HepG2 (cell line): Measurements from ENCODE around the gene TRA2B. TPM values are rescaled to one million over a fixed set of nuclear protein-coding genes. Genes with fewer than 3 reads are reported as not detected.
A peak's percentile ranks its signal among the peaks of the same experiment; 100 is the strongest.

Experiments
- ATAC-seq: fragments of 200-7000 bp; cut with Tn5 transposase; 3 replicates; pipeline ENCODE4 v1.9.1; 2020; ENCODE audit warnings: mild to moderate bottlenecking, moderate library complexity
- BruUV-seq: library from RNA; stranded (reverse); fragments of 400-500 nt; replicated peaks from 2 replicates; lab custom pipeline; 2021; lab: Mats Ljungman, UMichigan
- CTCF ChIA-PET: fragments of 300-600 bp; formaldehyde crosslinking; extraction: SDS; loops from one replicate; lab custom pipeline; 2021; ENCODE audit warnings: low total read pairs, inconsistent platforms, low intra/inter-chr PET ratio; lab: Yijun Ruan, JAX
- POLR2A ChIA-PET: fragments of 350-600 bp; sonication (Branson Sonifier 250); formaldehyde crosslinking; loops from one replicate; lab custom pipeline; 2020; ENCODE audit warnings: antibody characterized with exemption, inconsistent platforms; lab: Yijun Ruan, JAX
- DNase-seq: peaks from one replicate; pipeline ENCODE4 v3.0.0-alpha.2; 2015; ENCODE audit warnings: low spot score
- FAIRE-seq: peaks from 3 replicates; lab custom pipeline; 2011; peaks lifted over from hg19 to GRCh38; lab: Jason Lieb, UNC
- H2AFZ ChIP-seq: one replicate; pipeline ENCODE4 v1.6.1; 2011; ENCODE audit warnings: low read length, inconsistent platforms
- H3K27ac ChIP-seq: fragments of 300-600 bp; 3 replicates; pipeline ENCODE4 v1.8.0; 2011; ENCODE audit warnings: mixed run types, mild to moderate bottlenecking, mixed read lengths, low read length, inconsistent platforms; ENCODE audit not compliant: insufficient read depth; ENCODE audit errors: extremely low read length
- H3K27me3 ChIP-seq, 2 experiments: fragments of 200-600 bp in 1 of 2; 2 replicates in 1 of 2; 3 replicates in 1 of 2; pipeline versions ENCODE4 v1.6.0 to v1.8.0; 2011; ENCODE audit warnings: low read length in 2 of 2, mild to moderate bottlenecking in 2 of 2, moderate library complexity in 2 of 2, inconsistent platforms in 1 of 2; ENCODE audit not compliant: insufficient read depth in 2 of 2, control insufficient read depth in 1 of 2
- H3K36me3 ChIP-seq, 2 experiments: fragments of 200-600 bp in 1 of 2; replicated peaks in 1 of 2; 2 replicates in 1 of 2; 3 replicates in 1 of 2; pipeline versions ENCODE4 v1.5.1 to v1.8.0; 2011; ENCODE audit warnings: low read length in 2 of 2, inconsistent platforms in 1 of 2; ENCODE audit not compliant: insufficient read depth in 2 of 2, control insufficient read depth in 1 of 2
- H3K4me1 ChIP-seq: 2 replicates; pipeline ENCODE4 v1.5.1; 2012; ENCODE audit warnings: low read length, inconsistent platforms; ENCODE audit not compliant: insufficient read depth
- H3K4me2 ChIP-seq: 2 replicates; pipeline ENCODE4 v1.6.0; 2011; ENCODE audit warnings: low read depth, low read length, inconsistent platforms
- H3K4me3 ChIP-seq, 3 experiments: fragments of 200-600 bp in 1 of 3; sonication (generic), shearing (Covaris generic) in 1 of 3; replicated peaks in 1 of 3; 2 replicates each; pipeline ENCODE4 v1.5.1; 2011 to 2016; ENCODE audit warnings: low read length in 3 of 3, inconsistent platforms in 2 of 3, low read depth in 2 of 3, mild to moderate bottlenecking in 2 of 3, control low read depth in 1 of 3, mixed read lengths in 1 of 3; ENCODE audit not compliant: insufficient read depth in 1 of 3
- H3K79me2 ChIP-seq: one replicate; pipeline ENCODE4 v1.6.1; 2011; ENCODE audit warnings: low read length, inconsistent platforms; ENCODE audit not compliant: insufficient read depth
- H3K9ac ChIP-seq: 2 replicates; pipeline ENCODE4 v1.6.0; 2011; ENCODE audit warnings: mild to moderate bottlenecking, low read depth, low read length, inconsistent platforms; ENCODE audit not compliant: insufficient read depth
- H3K9me3 ChIP-seq: 2 replicates; pipeline ENCODE4 v1.5.1; 2012; ENCODE audit warnings: mild to moderate bottlenecking, low read length
- H4K20me1 ChIP-seq: 2 replicates; pipeline ENCODE4 v1.6.0; 2011; ENCODE audit warnings: inconsistent platforms, mild to moderate bottlenecking, low read length, moderate library complexity; ENCODE audit not compliant: insufficient read depth
- ELF3 ChIP-seq: IDR thresholded peaks from 2 replicates; pipeline ENCODE4 v1.6.1; 2016; ENCODE audit warnings: missing genetic modification reagents, missing compliant biosample characterization
- MYNN ChIP-seq: sonication (generic); formaldehyde crosslinking; IDR thresholded peaks from 2 replicates; pipeline ENCODE4 v1.4.0; 2020; ENCODE audit warnings: mild to moderate bottlenecking, low read depth, missing genetic modification reagents
- NCOA1 ChIP-seq: sonication (generic); formaldehyde crosslinking; IDR thresholded peaks from 2 replicates; pipeline ENCODE4 v1.9.0; 2021; ENCODE audit warnings: missing genetic modification reagents
- RBM22 ChIP-seq: fragments of 200-400 bp; formaldehyde crosslinking; optimal IDR thresholded peaks from 2 replicates; pipeline ENCODE3; 2017; ENCODE audit warnings: mild to moderate bottlenecking, low read length, moderate library complexity
- SSRP1 ChIP-seq: IDR thresholded peaks from 2 replicates; pipeline ENCODE4 v1.6.1; 2016; ENCODE audit warnings: control low read depth
- TGIF2 ChIP-seq: IDR thresholded peaks from 2 replicates; pipeline ENCODE4 v1.6.1; 2016; ENCODE audit warnings: control low read depth, missing compliant biosample characterization
- XRCC5 ChIP-seq: fragments of 200-400 bp; formaldehyde crosslinking; optimal IDR thresholded peaks from 2 replicates; pipeline ENCODE3; 2017; ENCODE audit warnings: mild to moderate bottlenecking, low read length
- ZBTB42 ChIP-seq: sonication (generic); formaldehyde crosslinking; IDR thresholded peaks from 2 replicates; pipeline ENCODE4 v1.5.0; 2020; ENCODE audit warnings: mild to moderate bottlenecking, missing genetic modification reagents
- ZBTB7A ChIP-seq: sonication (generic); formaldehyde crosslinking; IDR thresholded peaks from 2 replicates; pipeline ENCODE4 v1.8.0; 2022; ENCODE audit warnings: mild to moderate bottlenecking, missing genetic modification reagents
- ZNF383 ChIP-seq: sonication (generic); formaldehyde crosslinking; IDR thresholded peaks from 2 replicates; pipeline ENCODE4 v1.4.0; 2020; ENCODE audit warnings: missing genetic modification reagents, mild to moderate bottlenecking, borderline replicate concordance
- ZNF432 ChIP-seq: sonication (generic); formaldehyde crosslinking; IDR thresholded peaks from 2 replicates; pipeline ENCODE4 v1.5.0; 2020; ENCODE audit warnings: missing genetic modification reagents, mild to moderate bottlenecking, borderline replicate concordance
- ZNF547 ChIP-seq: sonication (generic); formaldehyde crosslinking; IDR thresholded peaks from 2 replicates; pipeline ENCODE4 v1.5.1; 2020; ENCODE audit warnings: mild to moderate bottlenecking, missing genetic modification reagents
- ZNF792 ChIP-seq: IDR thresholded peaks from 2 replicates; pipeline ENCODE4 v1.6.1; 2016
- ZSCAN9 ChIP-seq: IDR thresholded peaks from 2 replicates; pipeline ENCODE4 v1.6.1; 2016; ENCODE audit warnings: borderline replicate concordance
- WGBS: methylation state at CpG from one replicate; pipeline ENCODE4 v1.1.6; 2017; ENCODE audit warnings: low lambda C conversion rate; 5-methylcytosine and 5-hydroxymethylcytosine counted together
- in situ Hi-C: cut with HindIII; loops from 2 replicates; pipeline ENCODE4 v1.10.0; 2017; ENCODE audit warnings: low pct_unique_long_range_greater_than_20kb; ENCODE audit not compliant: extremely low pct_ligation_motif_present
- intact Hi-C: fragments of 100-400 bp; cut with micrococcal nuclease; formaldehyde crosslinking; loops from one replicate; pipeline ENCODE4 v1.10.0; 2022; ENCODE audit not compliant: unreplicated experiment
- polyA plus RNA-seq, 8 experiments: library from polyadenylated mRNA; depleted of rRNA in 3 of 8; stranded (reverse) in 7 of 8; unstranded in 1 of 8; fragments of >200 nt; fragmentation: Illumina TruSeq in 4 of 8; extraction: Trizol in 4 of 8; gene quantifications; 2 replicates each; pipeline versions ENCODE4 v1.2.1 to v1.2.3, GENCODE V29; 2011 to 2016; ENCODE audit warnings: low read depth in 4 of 8, missing spikeins in 1 of 8, mixed read lengths in 1 of 8; ENCODE audit not compliant: insufficient read depth in 1 of 8
- total RNA-seq, 5 experiments: library from RNA; depleted of rRNA; stranded (reverse); fragments of >200 nt; fragmentation: Illumina TruSeq; extraction: Trizol; gene quantifications; 2 replicates each; pipeline ENCODE4 v1.2.3, GENCODE V29; 2016; ENCODE audit warnings: low read depth in 1 of 5
- TF ChIP-seq, protein P1 (sequence below): sonication (generic); formaldehyde crosslinking; conservative IDR thresholded peaks from 2 replicates; pipeline ENCODE4 v1.4.0; 2020; ENCODE audit warnings: missing genetic modification reagents
- TF ChIP-seq, protein P2 (sequence below): sonication (generic); formaldehyde crosslinking; IDR thresholded peaks from 2 replicates; pipeline ENCODE4 v1.4.0; 2020; ENCODE audit warnings: mild to moderate bottlenecking, missing genetic modification reagents
- TF ChIP-seq, protein P3 (sequence below): sonication (generic); formaldehyde crosslinking; IDR thresholded peaks from 2 replicates; pipeline ENCODE4 v1.4.0; 2020; ENCODE audit warnings: missing genetic modification reagents, mild to moderate bottlenecking, borderline replicate concordance
- TF ChIP-seq, protein P4 (sequence below): IDR thresholded peaks from 2 replicates; pipeline ENCODE4 v1.6.1; 2016; ENCODE audit warnings: control low read depth

TRA2B gene
- total and polyA plus RNA-seq, 2 of the 13 experiments (the other 11 are each of a cell fraction or from before 2014, with no cell fraction given): 105 to 241 TPM

DNA sequence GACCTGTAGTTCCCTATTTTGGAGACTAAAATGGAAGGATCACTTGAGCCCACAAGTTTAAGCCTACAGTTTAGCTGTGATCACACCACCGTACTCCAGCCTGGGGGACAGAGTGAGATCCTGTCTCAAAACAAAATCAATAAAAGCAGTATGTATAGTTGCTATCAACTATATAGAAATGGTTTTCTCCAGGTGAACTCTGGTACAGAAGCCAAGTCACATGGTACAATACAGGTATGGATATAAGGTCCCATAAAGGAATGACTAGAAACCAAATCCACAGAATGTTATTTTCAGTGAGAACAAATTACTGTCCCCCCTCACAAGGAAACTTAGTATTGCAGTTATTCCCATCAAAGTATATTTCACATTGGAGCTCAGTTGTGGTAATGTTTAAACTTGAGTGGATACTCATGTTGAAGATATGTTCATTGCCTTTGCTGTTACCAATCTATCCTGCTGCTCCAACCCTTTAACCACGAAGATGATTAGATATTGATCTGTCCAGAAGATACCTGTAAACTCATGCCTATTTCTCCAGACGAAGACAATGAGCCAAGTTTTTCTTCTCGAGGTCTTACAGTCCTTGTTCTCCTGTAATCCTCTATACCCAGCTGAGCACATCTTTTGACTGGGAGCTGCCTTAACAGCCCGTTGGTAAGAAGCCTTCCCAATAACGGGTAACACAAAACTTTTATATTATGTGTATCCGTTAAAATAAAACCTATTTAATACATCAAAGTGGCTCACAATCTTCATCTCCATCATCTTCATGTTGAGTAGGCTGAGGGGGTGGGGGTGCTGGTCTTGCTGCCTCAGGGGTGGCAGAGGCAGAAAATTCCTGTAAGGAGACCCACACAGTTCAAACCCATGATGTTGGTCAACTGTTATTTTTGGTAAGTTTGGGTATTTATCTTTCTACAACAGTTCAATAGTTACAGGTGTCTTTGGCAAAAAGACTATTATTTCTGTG lies 24.6 kb downstream of the TRA2B start:
- H3K4me1 ChIP-seq: no peaks in the 10 kb centered on the region
- 87% methylated on average over 7 of the region's 7 CpGs for WGBS
- no peak for FAIRE-seq
- H3K9ac ChIP-seq: no peak overlapping the region
- peaks cover 16% of the 10 kb centered on the region for H3K79me2 ChIP-seq
- H3K36me3 ChIP-seq: peaks cover under 1 to 24% of the 10 kb centered on the region in 2 experiments; a peak in 4 of 5 replicates
- intact Hi-C loops: loop anchor here (5.0 kb wide), 1 partner anchor 86 kb away; the partner anchor contains the start of gene IGF2BP2
- no peak overlapping the region for H3K4me2 ChIP-seq
- peak; percentile 0 for ATAC-seq
- no peak overlapping the region for H3K4me3 ChIP-seq
- TSS peak; percentile 2 for BruUV-seq
- H2AFZ ChIP-seq: no peak overlapping the region
- no peaks in the 10 kb centered on the region for H3K9me3 ChIP-seq
- in situ Hi-C loops: no loop called here
- CTCF ChIA-PET: no interaction called here
- POLR2A ChIA-PET: interaction anchor here (0.7 to 1.5 kb wide), 4 partner anchors 11 to 39 kb away, joined by 3 read pairs; partner anchors contain the start of gene TRA2B
- H3K27ac ChIP-seq: no peak overlapping the region
- no peak for DNase-seq
- no peaks in the 10 kb centered on the region for H3K27me3 ChIP-seq
- peaks cover 27% of the 10 kb centered on the region for H4K20me1 ChIP-seq
- TF ChIP-seq ELF3 (no peak), MYNN (CRISPR knock-in tag) (no peak), ZNF547 (CRISPR knock-in tag) (0 out of 2 replicates have a peak, but pooled peaks have one; percentile 14), ZBTB7A (no peak), ZBTB42 (CRISPR knock-in tag) (no peak), ZNF383 (no peak), NCOA1 (CRISPR knock-in tag) (0 out of 2 replicates have a peak, but pooled peaks have one; percentile 34), ZNF432 (CRISPR knock-in tag) (no peak), TGIF2 (CRISPR knock-in tag) (no peak), ZSCAN9 (CRISPR knock-in tag) (no peak), RBM22 (peak; percentile 94), ZNF792 (CRISPR knock-in tag) (no peak), XRCC5 (no peak), SSRP1 (peak; percentile 78; the same call in 1 of the 2 replicates)
- TF ChIP-seq, protein P1, sequence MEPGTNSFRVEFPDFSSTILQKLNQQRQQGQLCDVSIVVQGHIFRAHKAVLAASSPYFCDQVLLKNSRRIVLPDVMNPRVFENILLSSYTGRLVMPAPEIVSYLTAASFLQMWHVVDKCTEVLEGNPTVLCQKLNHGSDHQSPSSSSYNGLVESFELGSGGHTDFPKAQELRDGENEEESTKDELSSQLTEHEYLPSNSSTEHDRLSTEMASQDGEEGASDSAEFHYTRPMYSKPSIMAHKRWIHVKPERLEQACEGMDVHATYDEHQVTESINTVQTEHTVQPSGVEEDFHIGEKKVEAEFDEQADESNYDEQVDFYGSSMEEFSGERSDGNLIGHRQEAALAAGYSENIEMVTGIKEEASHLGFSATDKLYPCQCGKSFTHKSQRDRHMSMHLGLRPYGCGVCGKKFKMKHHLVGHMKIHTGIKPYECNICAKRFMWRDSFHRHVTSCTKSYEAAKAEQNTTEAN (CRISPR knock-in tag): no peak
- TF ChIP-seq, protein P2, sequence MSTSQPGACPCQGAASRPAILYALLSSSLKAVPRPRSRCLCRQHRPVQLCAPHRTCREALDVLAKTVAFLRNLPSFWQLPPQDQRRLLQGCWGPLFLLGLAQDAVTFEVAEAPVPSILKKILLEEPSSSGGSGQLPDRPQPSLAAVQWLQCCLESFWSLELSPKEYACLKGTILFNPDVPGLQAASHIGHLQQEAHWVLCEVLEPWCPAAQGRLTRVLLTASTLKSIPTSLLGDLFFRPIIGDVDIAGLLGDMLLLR (CRISPR knock-in tag): no peak
- TF ChIP-seq, protein P3, sequence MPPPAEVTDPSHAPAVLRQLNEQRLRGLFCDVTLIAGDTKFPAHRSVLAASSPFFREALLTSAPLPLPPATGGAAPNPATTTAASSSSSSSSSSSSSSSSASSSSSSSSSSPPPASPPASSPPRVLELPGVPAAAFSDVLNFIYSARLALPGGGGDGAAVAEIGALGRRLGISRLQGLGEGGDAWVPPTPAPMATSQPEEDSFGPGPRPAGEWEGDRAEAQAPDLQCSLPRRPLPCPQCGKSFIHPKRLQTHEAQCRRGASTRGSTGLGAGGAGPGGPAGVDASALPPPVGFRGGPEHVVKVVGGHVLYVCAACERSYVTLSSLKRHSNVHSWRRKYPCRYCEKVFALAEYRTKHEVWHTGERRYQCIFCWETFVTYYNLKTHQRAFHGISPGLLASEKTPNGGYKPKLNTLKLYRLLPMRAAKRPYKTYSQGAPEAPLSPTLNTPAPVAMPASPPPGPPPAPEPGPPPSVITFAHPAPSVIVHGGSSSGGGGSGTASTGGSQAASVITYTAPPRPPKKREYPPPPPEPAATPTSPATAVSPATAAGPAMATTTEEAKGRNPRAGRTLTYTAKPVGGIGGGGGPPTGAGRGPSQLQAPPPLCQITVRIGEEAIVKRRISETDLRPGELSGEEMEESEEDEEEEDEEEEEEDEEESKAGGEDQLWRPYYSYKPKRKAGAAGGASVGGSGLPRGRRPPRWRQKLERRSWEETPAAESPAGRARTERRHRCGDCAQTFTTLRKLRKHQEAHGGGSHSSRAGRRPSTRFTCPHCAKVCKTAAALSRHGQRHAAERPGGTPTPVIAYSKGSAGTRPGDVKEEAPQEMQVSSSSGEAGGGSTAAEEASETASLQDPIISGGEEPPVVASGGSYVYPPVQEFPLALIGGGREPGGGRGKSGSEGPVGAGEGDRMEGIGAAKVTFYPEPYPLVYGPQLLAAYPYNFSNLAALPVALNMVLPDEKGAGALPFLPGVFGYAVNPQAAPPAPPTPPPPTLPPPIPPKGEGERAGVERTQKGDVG (CRISPR knock-in tag): no peak
- TF ChIP-seq, protein P4, sequence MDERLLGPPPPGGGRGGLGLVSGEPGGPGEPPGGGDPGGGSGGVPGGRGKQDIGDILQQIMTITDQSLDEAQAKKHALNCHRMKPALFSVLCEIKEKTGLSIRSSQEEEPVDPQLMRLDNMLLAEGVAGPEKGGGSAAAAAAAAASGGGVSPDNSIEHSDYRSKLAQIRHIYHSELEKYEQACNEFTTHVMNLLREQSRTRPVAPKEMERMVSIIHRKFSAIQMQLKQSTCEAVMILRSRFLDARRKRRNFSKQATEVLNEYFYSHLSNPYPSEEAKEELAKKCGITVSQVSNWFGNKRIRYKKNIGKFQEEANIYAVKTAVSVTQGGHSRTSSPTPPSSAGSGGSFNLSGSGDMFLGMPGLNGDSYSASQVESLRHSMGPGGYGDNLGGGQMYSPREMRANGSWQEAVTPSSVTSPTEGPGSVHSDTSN (CRISPR knock-in tag): no peak
